GM18508 (cell line): Measurements from ENCODE around the gene CCDC74A.
"Not testable (repeated sequence)": the region's sequence is repeated elsewhere in the genome, so short reads cannot be mapped to it uniquely, and the experiment has no call there.

ENCODE experiments used
- ATAC-seq: cut with Tn5 transposase; IDR thresholded peaks from one replicate; pipeline ENCODE4 v1.9.1; 2021; ENCODE audit warnings: moderate number of reproducible peaks; ENCODE audit not compliant: insufficient read depth, unreplicated experiment

The CCDC74A gene

DNA sequence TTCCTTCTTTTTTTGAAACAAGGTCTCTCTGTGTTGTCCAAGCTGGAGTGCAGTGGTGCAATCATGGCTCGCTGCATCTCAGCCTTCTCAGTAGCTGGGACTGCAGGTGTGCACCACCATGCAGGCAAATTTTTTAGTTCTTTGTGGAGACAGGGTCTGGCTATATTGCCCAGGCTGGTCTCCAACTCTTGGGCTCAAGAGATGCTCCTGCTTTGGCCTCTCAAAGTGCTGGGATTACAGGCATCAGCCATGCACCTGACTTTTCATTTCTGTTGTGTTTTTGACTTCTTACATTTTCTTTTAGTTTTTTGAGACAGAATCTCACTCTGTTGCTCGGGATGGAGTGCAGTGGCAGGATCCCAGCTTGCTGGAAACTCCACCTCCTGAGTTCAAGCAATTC, 2.4 kb upstream of the CCDC74A start:
- not testable (repeated sequence) for ATAC-seq

DNA sequence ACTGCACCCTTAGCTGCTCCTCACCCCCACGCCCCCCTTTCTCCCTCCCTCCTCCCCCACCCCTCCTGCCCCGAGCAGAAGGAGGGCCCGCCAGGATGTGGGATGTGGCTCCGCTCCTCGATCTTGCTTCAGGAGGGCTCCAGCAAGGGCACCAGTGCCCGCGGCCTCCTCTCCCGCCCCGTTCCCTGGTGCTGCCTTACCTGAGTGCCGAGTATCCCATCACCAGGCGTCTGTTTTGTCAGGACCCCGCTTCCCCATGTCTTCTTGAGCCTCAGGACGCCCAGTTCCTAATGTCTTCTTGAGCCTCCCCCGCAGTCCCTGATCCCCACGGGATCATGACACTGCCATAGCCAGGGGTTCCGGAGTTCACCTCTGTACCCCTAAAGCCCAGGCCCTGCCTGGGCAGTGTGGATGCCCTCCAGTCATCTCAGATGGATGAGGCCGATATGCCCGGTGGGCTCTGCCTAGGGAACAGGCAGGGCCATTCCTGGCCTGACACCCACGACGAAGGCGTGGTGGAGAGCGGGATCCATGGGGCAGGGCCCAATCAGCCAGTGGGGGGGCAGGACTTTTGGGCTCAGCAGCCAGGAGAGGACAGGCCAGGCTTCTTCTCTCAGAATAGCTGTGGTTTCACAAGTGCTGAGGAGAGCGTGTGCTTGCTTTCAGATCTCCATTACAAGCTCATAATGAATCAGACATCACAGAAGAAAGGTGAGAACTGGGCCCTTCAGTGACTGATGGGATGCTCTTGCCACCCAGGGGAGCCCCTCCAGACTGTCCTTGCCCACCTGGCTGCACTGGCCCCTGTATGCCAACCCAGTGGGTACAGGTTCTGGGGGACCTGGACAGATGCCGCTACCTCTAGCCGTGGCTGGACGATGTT, 1.5 kb downstream of the CCDC74A start:
- peak; percentile 64 for ATAC-seq

DNA sequence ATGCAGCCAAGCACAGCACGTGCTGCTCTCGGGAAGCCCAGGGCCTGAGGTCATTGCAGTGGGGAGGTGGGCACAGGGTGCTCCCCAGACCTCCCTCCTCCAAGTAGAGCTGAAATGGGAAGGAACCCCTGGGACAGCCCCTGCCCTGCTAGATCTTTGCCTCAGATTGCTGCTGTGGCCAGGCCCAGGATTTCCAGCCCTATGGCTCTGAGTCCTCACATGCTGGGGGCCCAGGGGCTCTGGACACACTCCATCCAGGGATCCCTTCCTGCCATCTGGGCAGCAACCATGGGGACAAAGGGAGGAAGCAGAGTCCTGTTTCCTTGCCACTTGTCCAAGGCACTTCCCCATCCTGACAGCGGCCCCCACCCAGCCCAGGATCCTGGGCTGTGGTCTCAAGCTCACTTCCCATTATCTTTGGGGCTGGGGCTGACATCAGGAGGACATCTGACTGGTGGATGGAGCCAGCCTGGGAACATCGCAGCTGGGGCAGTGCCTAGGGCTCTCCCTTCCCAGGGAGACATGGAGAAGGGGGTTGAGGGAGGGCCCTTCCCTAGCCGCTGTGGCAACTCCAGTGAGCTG, 2.3 kb downstream of the CCDC74A start:
- ATAC-seq: not testable (repeated sequence)

DNA sequence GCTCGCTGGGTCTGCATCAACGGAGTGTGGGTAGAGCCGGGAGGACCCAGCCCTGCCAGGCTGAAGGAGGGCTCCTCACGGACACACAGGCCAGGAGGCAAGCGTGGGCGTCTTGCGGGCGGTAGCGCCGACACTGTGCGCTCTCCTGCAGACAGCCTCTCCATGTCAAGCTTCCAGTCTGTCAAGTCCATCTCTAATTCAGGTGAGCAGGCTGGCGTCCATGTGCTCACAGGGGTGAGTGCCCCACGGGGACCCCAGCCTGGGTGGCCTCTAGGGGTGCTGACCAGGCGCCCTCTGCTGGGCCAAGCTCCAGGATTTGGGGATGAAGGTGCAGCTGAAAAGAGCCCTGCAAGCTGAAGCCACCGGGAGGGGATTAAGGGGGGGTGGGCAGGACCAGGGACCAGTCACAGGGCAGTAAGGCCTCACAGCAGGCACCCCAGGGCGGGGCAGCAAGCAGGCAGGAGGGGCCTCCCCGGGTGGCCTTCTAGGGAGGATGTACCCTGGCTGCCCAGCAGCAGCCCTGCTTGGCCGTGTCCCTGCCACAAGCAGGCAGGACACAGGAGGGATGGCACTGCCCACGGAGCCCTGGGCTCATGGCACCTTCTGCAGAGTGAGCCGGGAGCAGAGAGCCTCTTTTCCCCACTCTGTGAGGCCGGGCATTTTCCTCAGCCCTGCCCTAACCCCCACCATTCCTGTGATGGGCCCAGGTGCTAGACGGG, 3.1 kb downstream of the CCDC74A start:
- not testable (repeated sequence) for ATAC-seq

DNA sequence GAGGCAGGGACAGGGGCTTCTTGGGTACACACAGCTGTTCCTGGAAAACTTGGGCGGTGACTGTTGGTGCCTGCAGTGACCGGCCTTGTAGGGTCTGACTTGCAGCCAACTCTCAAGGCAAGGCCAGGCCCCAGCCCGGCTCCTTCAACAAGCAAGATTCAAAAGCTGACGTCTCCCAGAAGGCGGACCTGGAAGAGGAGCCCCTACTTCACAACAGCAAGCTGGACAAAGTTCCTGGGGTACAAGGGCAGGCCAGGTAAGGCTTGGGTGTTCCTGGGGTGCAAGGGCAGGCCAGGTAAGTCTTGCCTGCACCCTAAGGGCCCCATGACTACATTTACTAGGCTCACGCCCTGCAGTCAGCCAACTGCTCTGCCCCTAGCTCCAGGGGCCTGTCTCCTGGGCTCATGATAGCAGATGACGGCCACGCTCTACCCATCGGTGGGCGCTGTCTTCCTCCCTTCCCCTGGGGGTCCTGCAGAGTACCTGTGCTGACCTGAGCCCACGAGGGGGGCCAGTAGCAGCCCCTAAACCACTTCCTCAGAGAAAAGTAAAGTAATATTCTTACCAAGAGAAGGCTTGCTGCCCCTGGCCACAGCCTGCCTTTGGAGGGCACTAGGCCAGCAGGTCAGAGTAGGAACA, 4.0 kb downstream of the CCDC74A start:
- ATAC-seq: not testable (repeated sequence)

DNA sequence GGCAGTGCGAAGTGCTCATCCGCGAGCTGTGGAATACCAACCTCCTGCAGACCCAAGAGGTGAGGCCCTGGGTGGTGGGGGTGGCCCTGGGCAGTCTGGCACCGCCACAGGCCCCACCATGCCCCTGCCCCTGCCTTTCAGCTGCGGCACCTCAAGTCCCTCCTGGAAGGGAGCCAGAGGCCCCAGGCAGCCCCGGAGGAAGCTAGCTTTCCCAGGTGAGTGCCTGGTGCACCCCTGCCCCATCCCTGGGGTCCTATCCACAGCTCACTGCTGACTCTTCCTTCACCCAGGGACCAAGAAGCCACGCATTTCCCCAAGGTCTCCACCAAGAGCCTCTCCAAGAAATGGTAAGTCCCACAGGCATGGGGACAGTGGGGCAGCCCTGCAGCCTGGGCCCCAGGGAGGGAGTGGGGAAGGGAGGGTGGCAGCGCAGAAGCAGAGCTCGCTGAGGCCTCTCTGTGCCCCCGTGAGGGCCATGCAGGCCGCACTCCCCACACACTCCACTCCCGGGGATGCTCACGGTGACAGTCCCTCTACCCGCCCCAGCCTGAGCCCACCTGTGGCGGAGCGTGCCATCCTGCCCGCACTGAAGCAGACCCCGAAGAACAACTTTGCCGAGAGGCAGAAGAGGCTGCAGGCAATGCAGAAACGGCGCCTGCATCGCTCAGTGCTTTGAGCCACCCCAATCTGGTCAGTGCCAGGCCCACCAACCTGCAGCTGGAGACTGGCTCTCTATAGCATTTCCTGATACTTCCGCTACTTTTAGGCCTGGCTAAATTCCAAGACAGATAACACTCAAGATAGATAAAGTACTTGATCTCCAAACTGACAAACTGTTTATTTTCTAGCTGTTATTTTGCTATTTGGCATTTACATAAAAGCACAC, 5.3 kb downstream of the CCDC74A start:
- ATAC-seq: not testable (repeated sequence)

DNA sequence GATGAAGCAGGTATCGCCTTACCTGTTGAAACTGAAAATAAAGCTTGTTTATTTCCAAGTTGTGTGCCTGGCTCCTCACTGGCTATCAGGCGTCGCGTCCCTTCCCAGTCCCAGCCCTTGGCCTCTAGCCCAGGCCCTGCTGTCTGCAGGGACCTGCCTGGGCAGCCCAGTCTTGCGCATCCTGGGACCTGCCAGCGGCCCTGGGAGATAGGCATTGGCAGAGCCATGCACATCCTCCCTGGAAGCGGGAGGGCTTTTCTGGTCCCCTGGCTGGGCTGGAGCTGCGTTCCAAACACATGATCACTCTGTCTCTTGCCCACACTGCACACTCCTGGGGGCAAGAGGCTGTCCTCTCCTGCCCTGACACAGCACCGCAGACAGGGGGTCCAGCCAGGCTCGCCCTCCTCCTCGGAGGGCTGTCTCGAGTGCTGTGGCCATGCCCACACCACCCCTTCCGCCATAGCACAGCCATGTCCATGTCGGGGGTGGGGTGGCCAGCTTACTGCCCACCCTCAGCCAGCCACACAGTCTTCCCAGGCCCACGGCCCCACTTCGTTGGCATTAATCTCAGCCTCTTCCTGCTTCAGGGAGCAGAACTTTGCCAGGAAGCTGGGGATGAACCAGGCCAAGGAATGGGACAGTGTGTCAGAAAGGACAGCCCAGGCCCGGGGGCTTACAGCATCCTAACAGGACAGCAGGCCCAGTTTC, 6.1 kb downstream of the CCDC74A start:
- not testable (repeated sequence) for ATAC-seq

DNA sequence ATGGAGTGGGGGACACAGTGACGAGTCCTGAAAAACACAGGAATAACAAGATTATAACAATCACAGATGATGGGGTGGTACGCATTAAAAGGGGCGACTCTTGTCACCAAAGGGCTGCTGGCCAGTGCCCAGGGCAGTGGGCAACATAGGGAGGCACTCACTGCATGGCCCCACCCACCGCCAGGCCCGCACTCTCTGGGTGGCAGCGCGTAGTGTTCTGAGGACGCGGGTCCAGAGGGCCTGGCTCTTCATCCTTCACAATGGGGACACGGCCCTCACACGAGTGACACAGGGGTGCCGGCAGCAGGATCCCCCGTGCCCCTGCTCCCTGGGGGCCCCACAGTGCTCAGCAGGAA, 6.6 kb downstream of the CCDC74A start:
- not testable (repeated sequence) for ATAC-seq

DNA sequence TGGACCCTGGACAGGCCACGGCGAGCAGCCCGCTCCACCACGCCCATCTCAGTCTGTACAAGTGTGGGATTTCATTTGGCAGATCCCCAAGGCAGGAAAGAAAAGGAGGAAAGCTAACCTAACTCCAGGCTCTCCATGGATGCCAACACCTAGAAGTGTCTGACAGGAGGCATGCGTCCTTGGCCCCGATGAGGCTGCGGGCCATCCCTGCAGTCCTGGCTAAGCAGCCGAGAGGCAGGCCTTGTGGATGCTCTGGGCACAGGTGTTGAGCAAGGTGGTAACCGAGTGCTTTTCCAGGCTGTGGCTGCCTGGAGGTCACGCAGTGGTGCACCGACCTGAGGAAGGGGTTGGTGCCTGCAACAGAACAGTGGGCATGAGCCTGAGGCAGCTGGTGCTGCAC, 7.3 kb downstream of the CCDC74A start:
- not testable (repeated sequence) for ATAC-seq

DNA sequence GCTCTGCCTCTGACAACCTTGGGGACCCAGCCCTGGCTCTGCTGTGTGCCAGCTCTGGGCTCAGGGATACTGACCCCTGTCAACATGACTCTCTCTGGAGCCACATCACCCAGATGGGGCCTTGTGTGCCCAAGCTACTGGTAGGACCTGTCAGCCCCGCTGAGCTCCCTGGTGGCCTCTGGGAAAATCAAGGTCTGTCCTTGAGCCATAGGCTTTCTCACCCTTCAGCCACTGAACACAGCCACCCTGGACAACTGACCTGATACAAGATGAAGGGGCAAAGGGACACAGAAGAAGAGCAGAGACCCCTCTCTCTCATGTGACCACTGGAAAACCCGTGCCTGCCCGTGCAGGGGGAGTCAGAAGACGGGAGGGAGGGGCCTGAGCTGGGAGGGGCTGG, 7.8 kb downstream of the CCDC74A start:
- no peak for ATAC-seq

DNA sequence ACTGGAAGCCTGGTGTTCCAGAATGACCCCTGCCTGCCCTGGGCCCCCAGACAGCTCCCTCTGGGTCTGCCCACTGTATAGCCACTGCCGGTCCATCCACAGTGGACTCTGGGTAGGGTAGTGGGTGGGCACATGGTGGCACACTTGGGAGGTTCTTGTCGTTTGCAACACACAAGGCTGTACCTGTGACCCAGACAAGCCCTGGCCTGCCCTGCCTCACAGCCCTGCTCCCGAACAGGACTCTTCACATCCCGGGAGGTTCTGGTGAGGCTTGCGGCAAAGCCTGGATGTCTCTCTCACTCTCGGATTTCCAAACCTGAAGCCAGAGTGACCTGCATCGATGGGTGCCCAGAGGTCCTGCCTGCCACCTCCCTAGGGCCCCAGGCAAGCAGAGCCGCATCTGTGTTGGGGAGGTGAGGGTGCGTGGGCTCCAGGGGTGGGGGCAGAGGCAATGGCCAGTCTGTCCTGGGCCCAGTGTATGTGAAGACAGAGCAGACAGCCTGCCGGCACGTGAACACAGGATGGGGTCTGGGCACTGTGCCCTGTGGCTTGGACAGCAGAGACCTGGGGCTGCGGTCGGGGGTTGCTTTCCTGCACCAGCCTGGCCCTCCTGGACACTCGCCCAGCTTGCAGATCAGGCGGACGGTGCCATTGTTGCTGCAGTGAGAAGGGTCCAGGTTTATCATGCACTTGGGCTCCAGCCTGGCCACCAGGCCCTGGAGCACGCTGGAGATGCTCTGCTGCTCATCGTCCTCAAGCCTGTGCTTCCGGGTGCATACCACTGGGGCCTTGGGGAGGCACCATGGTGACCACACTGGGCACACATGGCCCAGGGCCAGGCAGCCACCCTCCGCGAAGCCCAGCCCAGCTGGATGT, 8.5 kb downstream of the CCDC74A start:
- ATAC-seq: not testable (repeated sequence)

DNA sequence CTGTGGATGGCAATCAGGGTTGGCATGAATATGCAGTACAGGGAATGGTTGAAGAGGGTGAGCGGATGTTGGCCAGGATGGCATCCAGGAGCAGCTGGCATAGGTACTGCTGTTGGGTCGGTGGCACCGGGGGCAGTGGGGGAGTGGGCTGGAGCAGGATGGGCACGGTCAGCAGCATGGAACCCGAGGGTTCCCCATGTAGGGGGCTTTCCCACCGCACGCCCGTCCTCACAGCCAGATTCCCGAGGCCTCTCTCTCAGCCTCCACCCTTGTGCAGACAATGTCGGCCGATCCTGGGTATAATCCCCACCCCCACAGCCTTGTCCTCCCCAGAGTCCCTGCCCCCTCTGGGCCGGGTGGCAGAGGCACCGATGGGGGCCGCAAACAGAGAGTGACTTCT, 9.2 kb downstream of the CCDC74A start:
- not testable (repeated sequence) for ATAC-seq

DNA sequence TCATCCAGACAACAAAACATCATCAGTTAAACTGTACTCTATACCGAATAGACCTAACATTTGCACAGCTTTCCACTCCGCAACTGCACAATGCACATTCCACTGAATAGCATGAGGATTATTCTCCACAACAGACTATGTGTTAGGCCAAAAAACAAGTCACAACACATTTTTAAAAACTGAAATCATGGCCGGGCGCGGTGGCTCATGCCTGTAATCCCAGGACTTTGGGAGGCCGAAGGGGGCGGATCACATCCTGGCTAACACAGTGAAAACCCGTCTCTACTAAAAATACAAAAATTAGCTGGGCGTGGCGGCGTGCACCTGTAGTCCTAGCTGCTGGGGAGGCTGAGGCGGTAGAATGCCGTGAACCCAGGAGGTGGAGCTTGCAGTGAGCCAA, 11.2 kb downstream of the CCDC74A start:
- not testable (repeated sequence) for ATAC-seq

DNA sequence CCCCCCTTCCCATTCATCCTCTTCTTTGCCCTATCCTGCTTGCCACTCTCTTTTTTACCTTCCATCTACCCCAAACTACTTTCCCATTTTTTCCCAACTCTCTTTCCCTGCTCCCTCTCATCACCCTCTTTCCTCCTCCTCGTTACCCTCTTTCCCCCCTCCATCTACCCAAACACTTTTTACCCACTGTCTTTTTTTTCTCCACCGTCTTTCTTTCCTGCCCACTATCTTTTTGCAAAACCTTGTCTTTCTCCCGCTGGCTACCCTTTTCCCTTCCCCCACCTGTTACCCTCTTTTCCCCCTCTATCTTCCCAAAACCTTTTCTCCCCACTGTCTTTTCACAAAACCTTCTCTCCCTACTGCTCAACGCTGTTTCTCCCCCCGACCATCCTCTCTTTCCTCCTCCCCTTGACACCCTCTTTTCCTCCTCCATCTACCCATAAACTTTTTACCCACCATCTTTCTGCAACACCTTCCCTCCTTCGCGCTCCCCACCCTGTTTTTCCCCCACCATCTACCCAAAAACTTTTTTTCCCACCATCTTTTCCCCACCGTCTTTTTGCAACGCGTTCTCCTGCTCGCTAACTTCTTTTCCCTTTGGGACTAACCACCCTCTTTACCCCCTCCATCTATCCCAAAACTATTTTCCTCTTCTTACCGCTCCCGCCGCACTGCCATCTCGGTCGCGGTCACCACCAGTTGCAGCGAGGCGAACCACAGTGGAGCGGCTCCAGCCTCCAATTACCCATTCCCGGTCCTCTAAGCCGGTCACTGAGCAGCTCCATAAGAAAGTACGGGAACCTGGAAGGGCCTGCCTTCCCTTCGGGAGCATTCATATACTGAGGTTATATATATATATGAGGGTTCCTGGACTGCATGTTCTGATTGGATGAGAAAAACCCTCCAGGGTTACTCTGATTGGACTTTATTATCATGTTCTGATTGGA, 15.0 kb downstream of the CCDC74A start:
- no peak for ATAC-seq

DNA sequence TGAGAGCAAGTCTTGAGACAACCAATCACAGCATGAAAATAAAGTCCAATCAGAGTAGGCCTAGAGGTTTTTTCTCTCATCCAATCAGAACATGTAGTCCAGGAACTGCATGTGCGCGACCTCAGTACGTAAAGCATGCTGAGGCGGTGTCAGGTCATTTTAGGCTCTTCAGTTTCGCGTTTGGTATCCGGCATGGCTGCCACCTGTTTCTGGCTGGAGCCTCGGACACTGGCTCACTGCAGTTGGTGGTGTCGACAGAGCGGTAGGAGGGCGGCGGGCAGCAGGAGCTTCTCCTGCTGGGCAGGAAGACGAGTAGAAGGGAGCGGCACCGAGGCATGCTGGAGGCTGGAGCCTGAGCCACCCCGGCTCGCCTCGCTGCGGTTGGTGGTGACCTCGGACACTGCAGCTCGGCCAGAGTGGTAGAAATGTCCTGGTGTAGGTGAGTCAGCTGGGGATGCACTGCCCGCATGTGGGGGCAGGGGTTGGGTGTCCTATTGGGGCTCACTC, 15.8 kb downstream of the CCDC74A start:
- ATAC-seq: no peak

DNA sequence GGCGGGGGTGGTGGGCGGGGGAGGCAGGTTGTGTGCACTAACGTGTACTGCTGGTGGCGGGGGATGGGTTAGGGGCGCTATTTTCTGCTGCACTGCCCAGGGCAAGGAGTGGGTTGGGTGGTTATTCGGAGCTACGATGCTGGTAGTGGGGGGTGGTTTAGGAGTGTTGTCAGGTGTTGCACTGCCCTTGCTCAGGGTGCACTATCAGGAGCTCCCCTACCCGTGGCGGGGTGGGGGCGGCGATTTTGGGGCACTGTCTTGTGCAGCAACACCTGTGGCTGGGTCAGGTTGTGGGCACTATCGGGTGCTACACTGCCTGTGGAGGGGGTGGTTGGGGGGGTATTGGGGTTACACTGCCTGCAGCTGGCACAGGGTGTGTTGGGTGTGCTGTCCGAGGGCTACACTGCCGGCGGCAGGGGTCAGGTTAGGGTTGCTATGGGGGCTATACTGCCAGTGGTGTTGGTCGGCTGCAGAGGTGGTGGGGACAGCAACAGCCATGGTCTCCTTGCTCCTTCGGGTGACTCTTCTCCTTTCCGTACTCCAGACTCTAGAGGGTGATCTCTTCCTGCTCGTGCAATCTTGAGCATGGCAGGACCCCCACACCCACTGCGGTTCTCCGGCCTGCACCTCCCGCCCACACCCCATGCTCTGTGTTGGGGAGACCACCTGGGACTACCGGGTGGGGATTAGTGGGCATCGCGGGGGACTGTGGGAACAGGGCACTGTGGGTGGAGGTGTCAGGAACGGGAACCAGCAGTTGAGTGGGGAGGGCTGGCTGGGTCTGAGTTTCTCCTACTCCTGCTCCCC, 16.5 kb downstream of the CCDC74A start:
- ATAC-seq: not testable (repeated sequence)
